A673 (cell line): ENCODE results near the gene KRT72. TPM values are rescaled to one million over a fixed set of nuclear protein-coding genes. Genes with fewer than 3 reads are reported as not detected.

Experiments
- BruUV-seq: library from RNA; stranded (reverse); fragments of 400-500 nt; replicated peaks from 2 replicates; lab custom pipeline; 2021; lab: Mats Ljungman, UMichigan
- CTCF ChIA-PET: fragments of 300-600 bp; sonication (Branson Sonifier 250); formaldehyde crosslinking; loops from one replicate; lab custom pipeline; 2022; ENCODE audit warnings: antibody characterized with exemption; lab: Charles Lee
- POLR2A ChIA-PET: fragments of 300-600 bp; sonication (Branson Sonifier 250); formaldehyde crosslinking; loops from one replicate; lab custom pipeline; 2022; ENCODE audit warnings: antibody characterized with exemption; ENCODE audit not compliant: low non-redundant PET; lab: Charles Lee
- DNase-seq: peaks from one replicate; pipeline ENCODE4 v3.0.0-alpha.2; 2015; ENCODE audit warnings: low spot score
- H3K27ac ChIP-seq: fragments of 200-600 bp; sonication (generic); 2 replicates; pipeline ENCODE4 v1.5.1; 2016; ENCODE audit warnings: mixed run types, low read depth, mild to moderate bottlenecking, mixed read lengths, antibody characterized with exemption, low read length; ENCODE audit not compliant: poor library complexity, severe bottlenecking
- H3K27me3 ChIP-seq: fragments of 200-600 bp; sonication (generic); replicated peaks from 2 replicates; pipeline ENCODE4 v1.6.1; 2017; ENCODE audit warnings: mixed run types, low read depth, mild to moderate bottlenecking, mixed read lengths, antibody characterized with exemption, low read length; ENCODE audit not compliant: insufficient read depth, poor library complexity
- H3K36me3 ChIP-seq: fragments of 200-600 bp; sonication (generic); 2 replicates; pipeline ENCODE4 v1.6.1; 2016; ENCODE audit warnings: mixed run types, mild to moderate bottlenecking, mixed read lengths, antibody characterized with exemption, low read length; ENCODE audit not compliant: insufficient read depth, poor library complexity, severe bottlenecking
- H3K4me1 ChIP-seq: fragments of 200-600 bp; sonication (generic); 2 replicates; pipeline ENCODE4 v1.6.1; 2017; ENCODE audit warnings: mixed run types, mild to moderate bottlenecking, mixed read lengths, antibody characterized with exemption, low read length; ENCODE audit not compliant: insufficient read depth, poor library complexity, severe bottlenecking
- H3K4me3 ChIP-seq: fragments of 200-600 bp; sonication (generic); 2 replicates; pipeline ENCODE4 v1.5.1; 2016; ENCODE audit warnings: low read depth, mixed run types, mild to moderate bottlenecking, mixed read lengths, low read length; ENCODE audit not compliant: poor library complexity, severe bottlenecking
- H3K9me3 ChIP-seq: fragments of 200-600 bp; sonication (generic); 2 replicates; pipeline ENCODE4 v1.6.1; 2016; ENCODE audit warnings: mixed run types, low read depth, mild to moderate bottlenecking, mixed read lengths, antibody characterized with exemption, low read length; ENCODE audit not compliant: poor library complexity, severe bottlenecking
- EZH2 ChIP-seq: fragments of 200-600 bp; sonication (generic); IDR thresholded peaks from 2 replicates; pipeline ENCODE4 v1.6.1; 2017; ENCODE audit warnings: borderline replicate concordance, low read depth, mild to moderate bottlenecking, mixed read lengths, antibody characterized with exemption, low read length; ENCODE audit not compliant: poor library complexity, severe bottlenecking
- intact Hi-C: fragments of 100-400 bp; cut with micrococcal nuclease; formaldehyde crosslinking; loops from one replicate; pipeline ENCODE4 v1.10.0; 2022; ENCODE audit not compliant: unreplicated experiment
- total RNA-seq: library from RNA; stranded (reverse); gene quantifications from 2 replicates; pipeline ENCODE4 v1.2.3, GENCODE V29; 2021
- TF ChIP-seq, protein P1 (sequence below): fragments of 300-800, 200-600 bp; sonication (generic); conservative IDR thresholded peaks from 2 replicates; pipeline ENCODE4 v1.5.1; 2017; ENCODE audit warnings: low read depth, mild to moderate bottlenecking, antibody characterized with exemption, low read length, moderate library complexity, mixed read lengths

The KRT72 gene
- total RNA-seq, 1 experiment from 2014 or later, result not detected

DNA sequence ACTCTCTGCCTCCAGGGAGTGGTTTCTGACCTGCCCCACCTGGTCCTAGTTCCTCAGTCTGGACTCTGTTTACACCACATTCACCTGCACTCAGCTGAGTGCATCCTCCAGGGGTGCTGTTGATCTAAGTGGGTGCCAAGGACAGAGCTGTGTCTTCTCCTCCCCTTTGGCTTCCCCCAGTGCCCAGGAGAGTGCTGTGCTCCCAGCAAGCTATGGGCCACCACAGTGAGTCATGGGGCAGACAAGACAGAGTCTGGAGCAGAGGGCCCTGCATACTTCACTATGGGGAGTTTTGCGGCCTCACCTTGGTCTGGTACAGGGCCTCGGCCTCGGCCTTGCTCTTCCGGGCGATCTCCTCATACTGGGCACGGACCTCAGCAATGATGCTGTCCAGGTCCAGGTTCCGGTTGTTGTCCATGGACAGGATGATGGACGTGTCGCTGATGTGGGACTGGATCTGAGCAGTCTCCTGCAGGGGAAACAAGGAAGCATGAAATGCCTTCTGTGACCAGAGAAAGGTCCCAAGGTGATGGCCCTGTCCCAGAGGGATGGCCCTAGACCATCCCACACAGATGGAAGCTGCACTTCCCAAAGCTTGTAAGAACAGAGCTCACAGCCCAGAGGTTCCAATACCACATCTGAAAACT lies 12.2 kb upstream of the KRT72 start:
- DNase-seq, result no peak
- no peaks in the 10 kb centered on the region for H3K27me3 ChIP-seq

DNA sequence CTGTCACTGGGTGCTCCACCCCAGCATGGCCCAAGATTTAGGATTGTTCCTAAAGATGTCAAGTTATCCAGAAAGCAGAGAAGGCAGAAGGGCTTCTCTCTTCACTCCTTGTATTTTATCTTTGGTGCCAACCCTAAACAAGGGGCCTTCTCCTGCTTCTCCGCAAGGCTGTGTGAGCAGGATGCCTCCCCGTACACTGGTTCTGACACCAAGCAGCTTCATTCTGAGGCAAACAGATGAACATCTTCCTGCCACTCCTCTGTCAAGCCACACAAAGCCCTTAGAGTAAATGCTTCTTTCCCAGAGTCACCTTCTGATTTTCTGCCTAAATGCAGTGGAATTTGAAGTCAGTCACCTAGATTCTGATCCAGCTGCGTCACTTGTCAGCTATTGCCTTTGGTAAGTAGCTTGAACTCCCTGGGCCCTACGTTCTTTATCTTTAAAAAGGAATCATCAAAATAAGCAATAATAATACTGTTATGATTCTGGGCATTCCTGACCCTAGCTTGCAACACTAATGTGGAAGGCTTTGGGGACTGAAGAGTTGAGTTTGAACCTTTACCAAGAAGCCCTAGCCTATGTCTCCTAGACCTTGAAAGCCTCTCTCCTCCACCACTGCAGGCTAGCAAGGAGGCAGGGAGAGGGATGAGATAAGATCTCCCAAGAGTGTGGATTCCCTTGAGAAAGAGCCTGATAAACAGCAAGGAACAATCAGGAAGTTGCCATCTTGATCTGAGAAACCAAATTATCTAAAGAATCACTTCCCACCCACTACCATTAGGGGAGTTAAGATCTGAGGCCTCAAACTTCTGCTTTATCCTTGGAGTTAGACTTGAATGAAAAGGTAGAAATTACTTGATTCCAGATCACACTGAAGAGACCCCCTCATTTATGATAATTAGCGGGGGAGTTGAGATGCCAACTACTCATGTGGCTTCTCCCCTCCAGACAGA lies 11.4 kb upstream of the KRT72 start:
- ChIA-PET POLR2A (no interaction called here), CTCF (no interaction called here)
- H3K36me3 ChIP-seq, result no peaks in the 10 kb centered on the region
- BruUV-seq, result no TSS peak
- peaks cover 10% of the 10 kb centered on the region for H3K4me1 ChIP-seq
- intact Hi-C loops, result no loop called here
- no peaks in the 10 kb centered on the region for H3K9me3 ChIP-seq
- no peak for DNase-seq
- H3K4me3 ChIP-seq, result no peak overlapping the region
- TF ChIP-seq, protein P1, sequence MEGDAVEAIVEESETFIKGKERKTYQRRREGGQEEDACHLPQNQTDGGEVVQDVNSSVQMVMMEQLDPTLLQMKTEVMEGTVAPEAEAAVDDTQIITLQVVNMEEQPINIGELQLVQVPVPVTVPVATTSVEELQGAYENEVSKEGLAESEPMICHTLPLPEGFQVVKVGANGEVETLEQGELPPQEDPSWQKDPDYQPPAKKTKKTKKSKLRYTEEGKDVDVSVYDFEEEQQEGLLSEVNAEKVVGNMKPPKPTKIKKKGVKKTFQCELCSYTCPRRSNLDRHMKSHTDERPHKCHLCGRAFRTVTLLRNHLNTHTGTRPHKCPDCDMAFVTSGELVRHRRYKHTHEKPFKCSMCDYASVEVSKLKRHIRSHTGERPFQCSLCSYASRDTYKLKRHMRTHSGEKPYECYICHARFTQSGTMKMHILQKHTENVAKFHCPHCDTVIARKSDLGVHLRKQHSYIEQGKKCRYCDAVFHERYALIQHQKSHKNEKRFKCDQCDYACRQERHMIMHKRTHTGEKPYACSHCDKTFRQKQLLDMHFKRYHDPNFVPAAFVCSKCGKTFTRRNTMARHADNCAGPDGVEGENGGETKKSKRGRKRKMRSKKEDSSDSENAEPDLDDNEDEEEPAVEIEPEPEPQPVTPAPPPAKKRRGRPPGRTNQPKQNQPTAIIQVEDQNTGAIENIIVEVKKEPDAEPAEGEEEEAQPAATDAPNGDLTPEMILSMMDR, result no peak
- no peak for TF ChIP-seq EZH2
- no peaks in the 10 kb centered on the region for H3K27me3 ChIP-seq
- H3K27ac ChIP-seq, result no peak overlapping the region

More for the DNA sequence above, 12.2 kb upstream of the KRT72 start:
- no peaks in the 10 kb centered on the region for H3K36me3 ChIP-seq
- TF ChIP-seq EZH2, result no peak
- TF ChIP-seq, protein P1, result no peak
- CTCF ChIA-PET, result no interaction called here
- no peak overlapping the region for H3K27ac ChIP-seq
- intact Hi-C loops, result no loop called here
- no TSS peak for BruUV-seq
- POLR2A ChIA-PET, result no interaction called here
- H3K4me1 ChIP-seq, result peaks cover 10% of the 10 kb centered on the region
- H3K9me3 ChIP-seq, result no peaks in the 10 kb centered on the region
- H3K4me3 ChIP-seq, result no peak overlapping the region

DNA sequence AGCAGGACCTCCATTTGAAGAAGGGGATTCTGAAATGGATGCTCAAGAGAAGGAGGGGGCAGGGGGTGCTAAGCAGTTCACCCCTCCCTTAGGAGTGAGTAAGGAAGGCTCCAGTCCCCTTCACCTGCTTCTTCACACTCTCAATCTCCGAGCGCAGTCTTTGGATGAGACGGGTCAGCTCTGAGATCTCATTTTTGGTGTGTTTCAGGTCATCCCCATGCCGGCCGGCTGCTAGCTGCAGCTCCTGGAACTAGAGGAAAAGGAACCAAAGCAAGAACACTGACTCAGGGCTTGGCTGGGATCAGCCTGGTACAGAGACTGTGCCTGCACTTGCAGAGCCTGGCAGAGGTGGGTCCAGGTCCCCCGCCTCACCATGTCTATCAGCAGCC lies 9.8 kb upstream of the KRT72 start:
- Histone ChIP-seq H3K36me3 (no peaks in the 10 kb centered on the region), H3K9me3 (no peaks in the 10 kb centered on the region), H3K27me3 (no peaks in the 10 kb centered on the region), H3K4me3 (no peak overlapping the region), H3K4me1 (peaks cover 12% of the 10 kb centered on the region), H3K27ac (no peak overlapping the region)
- no peak for DNase-seq
- ChIA-PET POLR2A (no interaction called here), CTCF (interaction anchor here (0.6 kb wide), 1 partner anchor 286 kb away, joined by 3 read pairs; no protein-coding TSS in a partner anchor)
- no peak for TF ChIP-seq EZH2
- TF ChIP-seq, protein P1, result no peak
- BruUV-seq, result no TSS peak
- intact Hi-C loops, result no loop called here
